Measurements from ENCODE around the gene UMPS. TPM values are rescaled to one million over a fixed set of nuclear protein-coding genes. Genes with fewer than 3 reads are reported as not detected.

The UMPS gene
- polyA plus RNA-seq, 2 of the 4 experiments (the other 2 are of a cell fraction), result 53.0 to 64.4 TPM

DNA sequence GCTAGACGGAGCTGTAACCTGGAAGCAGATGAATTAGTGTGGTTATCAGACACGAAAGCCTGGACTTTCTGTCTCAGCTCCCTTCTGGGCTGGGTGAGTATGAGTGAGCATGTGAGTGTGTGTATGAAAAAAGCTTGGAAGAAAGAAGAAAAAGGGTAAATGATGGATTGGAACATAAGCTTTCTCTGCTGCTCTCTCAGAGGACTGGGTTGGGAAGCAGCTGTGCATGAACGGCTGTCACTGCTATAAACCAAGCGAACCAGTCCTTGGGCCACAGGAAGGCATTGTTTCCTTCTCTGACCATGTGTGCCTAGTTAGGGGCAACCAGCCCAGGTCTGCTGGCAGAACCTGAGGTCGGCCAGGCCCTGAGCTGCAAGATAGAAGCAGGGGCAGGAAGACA lies 37.0 kb downstream of the UMPS start:
- Histone ChIP-seq H3K4me3 (no peak overlapping the region), H3K27ac (peak overlapping the region in 1 of 2 experiments; percentile 10; a peak in 1 of 6 replicates), H3K9me3 (no peaks in the 10 kb centered on the region), H3K4me1 (peaks cover 40% of the 10 kb centered on the region), H3K4me2 (no peak overlapping the region)
- no peak for DNase-seq (ENCODE audit: low read depth in 1 of 2, low spot score in 1 of 2)
- ChIA-PET CTCF (interaction anchor here (0.6 to 15.7 kb wide), 8 partner anchors 10 to 994 kb away, joined by 3 to 352 read pairs (median 3); no protein-coding TSS in a partner anchor), POLR2A (no interaction called here)
- TF ChIP-seq HOXB13 (CRISPR knock-in tag; IDR thresholded peaks at IDR 0.05; ENCODE audit: low read depth) (no peak), SREBF2 (IDR thresholded peaks at IDR 0.05) (no peak), TP53 (CRISPR knock-in tag; IDR thresholded peaks at IDR 0.05) (no peak), MYC (IDR thresholded peaks at IDR 0.05; ENCODE audit: borderline replicate concordance, low read length) (no peak), ZSCAN20 (CRISPR knock-in tag; IDR thresholded peaks at IDR 0.05) (no peak), KDM1A (IDR thresholded peaks at IDR 0.05; ENCODE audit: low read depth) (no peak), EHMT2 (IDR thresholded peaks at IDR 0.05; ENCODE audit: low read depth) (no peak), JUNB (IDR thresholded peaks at IDR 0.05) (no peak)
- TF ChIP-seq, protein P1, sequence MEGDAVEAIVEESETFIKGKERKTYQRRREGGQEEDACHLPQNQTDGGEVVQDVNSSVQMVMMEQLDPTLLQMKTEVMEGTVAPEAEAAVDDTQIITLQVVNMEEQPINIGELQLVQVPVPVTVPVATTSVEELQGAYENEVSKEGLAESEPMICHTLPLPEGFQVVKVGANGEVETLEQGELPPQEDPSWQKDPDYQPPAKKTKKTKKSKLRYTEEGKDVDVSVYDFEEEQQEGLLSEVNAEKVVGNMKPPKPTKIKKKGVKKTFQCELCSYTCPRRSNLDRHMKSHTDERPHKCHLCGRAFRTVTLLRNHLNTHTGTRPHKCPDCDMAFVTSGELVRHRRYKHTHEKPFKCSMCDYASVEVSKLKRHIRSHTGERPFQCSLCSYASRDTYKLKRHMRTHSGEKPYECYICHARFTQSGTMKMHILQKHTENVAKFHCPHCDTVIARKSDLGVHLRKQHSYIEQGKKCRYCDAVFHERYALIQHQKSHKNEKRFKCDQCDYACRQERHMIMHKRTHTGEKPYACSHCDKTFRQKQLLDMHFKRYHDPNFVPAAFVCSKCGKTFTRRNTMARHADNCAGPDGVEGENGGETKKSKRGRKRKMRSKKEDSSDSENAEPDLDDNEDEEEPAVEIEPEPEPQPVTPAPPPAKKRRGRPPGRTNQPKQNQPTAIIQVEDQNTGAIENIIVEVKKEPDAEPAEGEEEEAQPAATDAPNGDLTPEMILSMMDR (IDR thresholded peaks at IDR 0.05), result no peak
- TF ChIP-seq, protein P2, sequence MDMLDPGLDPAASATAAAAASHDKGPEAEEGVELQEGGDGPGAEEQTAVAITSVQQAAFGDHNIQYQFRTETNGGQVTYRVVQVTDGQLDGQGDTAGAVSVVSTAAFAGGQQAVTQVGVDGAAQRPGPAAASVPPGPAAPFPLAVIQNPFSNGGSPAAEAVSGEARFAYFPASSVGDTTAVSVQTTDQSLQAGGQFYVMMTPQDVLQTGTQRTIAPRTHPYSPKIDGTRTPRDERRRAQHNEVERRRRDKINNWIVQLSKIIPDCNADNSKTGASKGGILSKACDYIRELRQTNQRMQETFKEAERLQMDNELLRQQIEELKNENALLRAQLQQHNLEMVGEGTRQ (IDR thresholded peaks at IDR 0.05), result no peak
- FAIRE-seq, result no peak
- ATAC-seq, result no peak
- 89% methylated on average over 5 of the region's 5 CpGs for WGBS (ENCODE audit: missing lambda C conversion rate)

DNA sequence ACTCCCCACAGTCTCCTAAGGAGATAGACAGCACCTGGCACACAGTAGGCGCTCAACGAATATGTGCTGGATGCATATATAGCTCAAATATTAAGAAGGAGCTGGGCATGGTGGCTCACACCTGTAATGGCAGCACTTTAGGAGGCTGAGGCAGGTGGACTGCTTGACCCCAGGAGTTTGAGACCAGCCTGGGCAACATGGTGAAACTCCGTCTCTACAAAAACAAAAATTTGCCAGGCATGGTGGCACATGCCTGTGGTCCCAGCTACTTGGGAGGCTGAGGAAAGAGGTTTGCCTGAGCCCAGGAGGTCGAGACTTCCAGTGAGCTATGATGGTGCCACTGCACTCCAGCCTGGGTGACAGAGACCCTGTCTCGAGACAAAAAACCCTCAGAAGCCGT lies 37.4 kb downstream of the UMPS start:
- POLR2A ChIA-PET, result no interaction called here
- no peak for DNase-seq (ENCODE audit: low read depth in 1 of 2, low spot score in 1 of 2)
- H3K4me1 ChIP-seq, result peaks cover 40% of the 10 kb centered on the region
- H3K27ac ChIP-seq, result 0 out of 6 replicates have a peak overlapping the region, but pooled peaks of 1 of the 2 experiments have one; percentile 10
- no peak for ATAC-seq
- no peak for FAIRE-seq
- TF ChIP-seq MYC (IDR thresholded peaks at IDR 0.05; ENCODE audit: borderline replicate concordance, low read length), result no peak
- no peak for TF ChIP-seq FOSL2 (IDR thresholded peaks at IDR 0.05)
- no peak for TF ChIP-seq FOSL2 (CRISPR knock-in tag; IDR thresholded peaks at IDR 0.05)
- TF ChIP-seq CHD4 (IDR thresholded peaks at IDR 0.05; ENCODE audit: borderline replicate concordance), result no peak
- TF ChIP-seq, protein P3, sequence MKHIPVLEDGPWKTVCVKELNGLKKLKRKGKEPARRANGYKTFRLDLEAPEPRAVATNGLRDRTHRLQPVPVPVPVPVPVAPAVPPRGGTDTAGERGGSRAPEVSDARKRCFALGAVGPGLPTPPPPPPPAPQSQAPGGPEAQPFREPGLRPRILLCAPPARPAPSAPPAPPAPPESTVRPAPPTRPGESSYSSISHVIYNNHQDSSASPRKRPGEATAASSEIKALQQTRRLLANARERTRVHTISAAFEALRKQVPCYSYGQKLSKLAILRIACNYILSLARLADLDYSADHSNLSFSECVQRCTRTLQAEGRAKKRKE (CRISPR knock-in tag; IDR thresholded peaks at IDR 0.05; ENCODE audit: low read depth), result no peak
- TF ChIP-seq NFE2L2 (conservative IDR thresholded peaks at IDR 0.05; ENCODE audit: low read length), result no peak
- no peak for TF ChIP-seq SMC3 (IDR thresholded peaks at IDR 0.05)
- no peak for TF ChIP-seq TP53 (CRISPR knock-in tag; IDR thresholded peaks at IDR 0.05)
- no peak for TF ChIP-seq EP300 (IDR thresholded peaks at IDR 0.05)
- TF ChIP-seq JUNB (IDR thresholded peaks at IDR 0.05), result no peak
- no peak for TF ChIP-seq NPAS2 (CRISPR knock-in tag; IDR thresholded peaks at IDR 0.05; ENCODE audit: borderline replicate concordance)
- TF ChIP-seq CBX8 (IDR thresholded peaks at IDR 0.05), result no peak
- CTCF ChIA-PET, result interaction anchor here (0.6 to 15.7 kb wide), 8 partner anchors 10 to 994 kb away, joined by 3 to 352 read pairs (median 3); no protein-coding TSS in a partner anchor
- H3K4me3 ChIP-seq, result no peak overlapping the region
- 88% methylated on average over 6 of the region's 6 CpGs for WGBS (ENCODE audit: missing lambda C conversion rate)
- no peaks in the 10 kb centered on the region for H3K9me3 ChIP-seq
- H3K4me2 ChIP-seq, result no peak overlapping the region

DNA sequence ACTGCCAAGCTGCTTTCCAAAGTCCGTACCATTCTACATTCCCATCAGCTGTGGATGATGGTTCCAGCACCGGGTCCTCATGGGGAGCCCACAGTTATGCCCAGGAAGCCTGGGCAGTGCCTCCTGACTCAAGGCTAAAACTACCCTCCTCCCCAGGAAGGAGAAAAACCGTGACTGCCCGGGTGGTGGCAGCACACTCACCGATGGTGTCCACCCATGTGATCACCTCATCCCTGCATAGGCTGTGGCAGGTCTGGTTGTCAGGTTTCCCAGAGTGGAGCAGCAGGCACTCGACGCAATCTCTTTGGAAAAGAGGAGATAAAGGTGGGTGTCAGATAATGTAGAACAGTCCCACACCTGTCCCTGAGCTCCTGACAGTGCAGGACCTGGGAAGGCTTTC lies 38.6 kb downstream of the UMPS start:
- peak; percentile 61 to 90 for DNase-seq (ENCODE audit: low read depth in 1 of 2, low spot score in 1 of 2)
- peaks cover 50% of the 10 kb centered on the region for H3K4me1 ChIP-seq
- peak overlapping the region; percentile 34 to 82; a peak in 4 of 6 replicates for H3K27ac ChIP-seq
- TF ChIP-seq HOXB13 (CRISPR knock-in tag; IDR thresholded peaks at IDR 0.05; ENCODE audit: low read depth) (0 out of 2 replicates have a peak, but pooled peaks have one; percentile 33), JUN (IDR thresholded peaks at IDR 0.05) (no peak), FOXS1 (CRISPR knock-in tag; IDR thresholded peaks at IDR 0.05) (no peak), EHMT2 (IDR thresholded peaks at IDR 0.05; ENCODE audit: low read depth) (no peak), RNF2 (IDR thresholded peaks at IDR 0.05; ENCODE audit: borderline replicate concordance, low read depth) (no peak), FOSL2 (IDR thresholded peaks at IDR 0.05) (no peak), FOSL2 (CRISPR knock-in tag; IDR thresholded peaks at IDR 0.05) (no peak), RFX5 (IDR thresholded peaks at IDR 0.05) (no peak), SMC3 (IDR thresholded peaks at IDR 0.05) (peak; percentile 48), MYC (IDR thresholded peaks at IDR 0.05; ENCODE audit: borderline replicate concordance, low read length) (no peak), RAD21 (conservative IDR thresholded peaks at IDR 0.05 in 1 of 2, IDR thresholded peaks at IDR 0.05 in 1 of 2) (peak; percentile 45 to 61), RCOR1 (IDR thresholded peaks at IDR 0.05; ENCODE audit: low read depth, low read length) (no peak)
- TF ChIP-seq, protein P2 (IDR thresholded peaks at IDR 0.05), result 0 out of 2 replicates have a peak, but pooled peaks have one; percentile 43
- TF ChIP-seq, protein P4, sequence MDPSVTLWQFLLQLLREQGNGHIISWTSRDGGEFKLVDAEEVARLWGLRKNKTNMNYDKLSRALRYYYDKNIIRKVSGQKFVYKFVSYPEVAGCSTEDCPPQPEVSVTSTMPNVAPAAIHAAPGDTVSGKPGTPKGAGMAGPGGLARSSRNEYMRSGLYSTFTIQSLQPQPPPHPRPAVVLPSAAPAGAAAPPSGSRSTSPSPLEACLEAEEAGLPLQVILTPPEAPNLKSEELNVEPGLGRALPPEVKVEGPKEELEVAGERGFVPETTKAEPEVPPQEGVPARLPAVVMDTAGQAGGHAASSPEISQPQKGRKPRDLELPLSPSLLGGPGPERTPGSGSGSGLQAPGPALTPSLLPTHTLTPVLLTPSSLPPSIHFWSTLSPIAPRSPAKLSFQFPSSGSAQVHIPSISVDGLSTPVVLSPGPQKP (IDR thresholded peaks at IDR 0.05; ENCODE audit: low read depth, low read length), result no peak
- TF ChIP-seq, protein P5, sequence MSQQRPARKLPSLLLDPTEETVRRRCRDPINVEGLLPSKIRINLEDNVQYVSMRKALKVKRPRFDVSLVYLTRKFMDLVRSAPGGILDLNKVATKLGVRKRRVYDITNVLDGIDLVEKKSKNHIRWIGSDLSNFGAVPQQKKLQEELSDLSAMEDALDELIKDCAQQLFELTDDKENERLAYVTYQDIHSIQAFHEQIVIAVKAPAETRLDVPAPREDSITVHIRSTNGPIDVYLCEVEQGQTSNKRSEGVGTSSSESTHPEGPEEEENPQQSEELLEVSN (IDR thresholded peaks at IDR 0.05; ENCODE audit: borderline replicate concordance, low read depth), result no peak

More for the DNA sequence above, 38.6 kb downstream of the UMPS start:
- FAIRE-seq (peak; percentile 67), ATAC-seq (peak; percentile 84 to 86)
- WGBS (ENCODE audit: missing lambda C conversion rate), result 44% methylated on average over 7 of the region's 7 CpGs
- Histone ChIP-seq H3K4me3 (no peak overlapping the region), H3K9me3 (no peaks in the 10 kb centered on the region), H3K4me2 (no peak overlapping the region)
- POLR2A ChIA-PET, result no interaction called here
- CTCF ChIA-PET, result interaction anchor here (1.1 to 15.7 kb wide), 10 partner anchors 7 to 136 kb away, joined by 3 to 352 read pairs (median 5); no protein-coding TSS in a partner anchor
